ENCODE measurements around the gene FUOM.

DNA sequence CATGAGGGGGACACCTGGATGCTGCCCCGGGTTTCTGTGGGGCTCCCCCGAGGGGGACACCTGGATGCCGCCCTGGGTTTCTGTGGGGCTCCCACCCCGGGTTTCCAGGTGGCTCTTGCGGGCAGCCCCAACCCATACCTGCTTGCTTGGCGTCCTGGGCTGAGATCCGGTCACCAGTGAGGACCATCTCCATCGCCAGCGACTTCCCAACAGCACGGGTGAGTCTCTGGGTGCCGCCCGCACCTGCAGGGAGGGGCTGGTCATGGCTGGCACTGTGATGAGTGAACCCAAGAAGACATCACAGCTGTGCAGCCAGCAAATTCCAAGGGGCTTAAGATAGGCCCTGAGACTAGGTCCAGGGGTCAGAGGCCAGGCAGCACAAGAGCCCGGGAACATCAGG is 8.9 kb upstream of the FUOM start:
- TF ChIP-seq, protein P1, sequence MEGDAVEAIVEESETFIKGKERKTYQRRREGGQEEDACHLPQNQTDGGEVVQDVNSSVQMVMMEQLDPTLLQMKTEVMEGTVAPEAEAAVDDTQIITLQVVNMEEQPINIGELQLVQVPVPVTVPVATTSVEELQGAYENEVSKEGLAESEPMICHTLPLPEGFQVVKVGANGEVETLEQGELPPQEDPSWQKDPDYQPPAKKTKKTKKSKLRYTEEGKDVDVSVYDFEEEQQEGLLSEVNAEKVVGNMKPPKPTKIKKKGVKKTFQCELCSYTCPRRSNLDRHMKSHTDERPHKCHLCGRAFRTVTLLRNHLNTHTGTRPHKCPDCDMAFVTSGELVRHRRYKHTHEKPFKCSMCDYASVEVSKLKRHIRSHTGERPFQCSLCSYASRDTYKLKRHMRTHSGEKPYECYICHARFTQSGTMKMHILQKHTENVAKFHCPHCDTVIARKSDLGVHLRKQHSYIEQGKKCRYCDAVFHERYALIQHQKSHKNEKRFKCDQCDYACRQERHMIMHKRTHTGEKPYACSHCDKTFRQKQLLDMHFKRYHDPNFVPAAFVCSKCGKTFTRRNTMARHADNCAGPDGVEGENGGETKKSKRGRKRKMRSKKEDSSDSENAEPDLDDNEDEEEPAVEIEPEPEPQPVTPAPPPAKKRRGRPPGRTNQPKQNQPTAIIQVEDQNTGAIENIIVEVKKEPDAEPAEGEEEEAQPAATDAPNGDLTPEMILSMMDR (IDR thresholded peaks at IDR 0.05; ENCODE audit: insufficient read depth, low read length) = no peak
- TF ChIP-seq POLR2AphosphoS5 (IDR thresholded peaks at IDR 0.05; ENCODE audit: low read depth) = no peak
- TF ChIP-seq REST (IDR thresholded peaks at IDR 0.05; ENCODE audit: insufficient replicate concordance, low read depth) = no peak
- no peak for TF ChIP-seq SPI1 (IDR thresholded peaks at IDR 0.05; ENCODE audit: borderline replicate concordance, low read depth)
